GM12878 (cell line): ENCODE measurements around the gene OSBPL7. TPM values are rescaled to one million over a fixed set of nuclear protein-coding genes. Genes with fewer than 3 reads are reported as not detected.

ENCODE experiments used
- ATAC-seq: fragments of 200-7000 bp; cut with Tn5 transposase; 3 replicates; pipeline ENCODE4 v1.9.1; 2020; ENCODE audit warnings: mild to moderate bottlenecking, moderate library complexity
- BruUV-seq: library from RNA; stranded (reverse); fragments of 400-500 nt; replicated peaks from 2 replicates; lab custom pipeline; 2021; lab: Mats Ljungman, UMichigan
- CTCF ChIA-PET: fragments of 300-600 bp; sonication (Branson Sonifier 250); formaldehyde crosslinking; extraction: SDS; loops from one replicate; lab custom pipeline; 2021; ENCODE audit warnings: inconsistent platforms; lab: Yijun Ruan, JAX
- POLR2A ChIA-PET: fragments of 350-600 bp; formaldehyde crosslinking; extraction: SDS; loops from one replicate; lab custom pipeline; 2021; ENCODE audit warnings: inconsistent platforms; lab: Charles Lee
- RAD21 ChIA-PET: fragments of 300-600 bp; sonication (Branson Sonifier 250); formaldehyde crosslinking; loops from one replicate; lab custom pipeline; 2023; ENCODE audit warnings: antibody characterized with exemption; ENCODE audit not compliant: unreplicated experiment; lab: Charles Lee
- SMC1A ChIA-PET: fragments of 300-600 bp; sonication (Branson Sonifier 250); formaldehyde crosslinking; loops from one replicate; lab custom pipeline; 2023; ENCODE audit not compliant: unreplicated experiment, uncharacterized antibody; lab: Charles Lee
- DNase-seq: peaks from one replicate; pipeline ENCODE4 v3.0.0-alpha.2; 2011; ENCODE audit warnings: low read depth, low spot score
- FAIRE-seq: peaks from 3 replicates; lab custom pipeline; 2011; peaks lifted over from hg19 to GRCh38; lab: Jason Lieb, UNC
- H2AFZ ChIP-seq: 2 replicates; pipeline ENCODE4 v1.6.0; 2011; ENCODE audit warnings: low read depth, low read length, control low read depth; ENCODE audit not compliant: control insufficient read depth
- H3K27ac ChIP-seq: 2 replicates; pipeline ENCODE4 v1.5.1; 2011; ENCODE audit warnings: control low read depth; ENCODE audit not compliant: control insufficient read depth, insufficient read depth
- H3K27me3 ChIP-seq, 2 experiments: replicated peaks in 1 of 2; 2 replicates each; pipeline versions ENCODE4 v1.6.0 to v1.6.1; 2011; ENCODE audit warnings: low read length in 1 of 2; ENCODE audit not compliant: control insufficient read depth in 2 of 2, insufficient read depth in 2 of 2
- H3K36me3 ChIP-seq, 2 experiments: 2 replicates each; pipeline ENCODE4 v1.5.1; 2011; ENCODE audit warnings: low read length in 1 of 2; ENCODE audit not compliant: control insufficient read depth in 2 of 2, insufficient read depth in 2 of 2
- H3K4me1 ChIP-seq: 2 replicates; pipeline ENCODE4 v1.6.1; 2011; ENCODE audit warnings: mild to moderate bottlenecking, low read length, moderate library complexity, mixed read lengths; ENCODE audit not compliant: control insufficient read depth, insufficient read depth
- H3K4me2 ChIP-seq: 2 replicates; pipeline ENCODE4 v1.6.0; 2011; ENCODE audit warnings: control low read depth; ENCODE audit not compliant: control insufficient read depth, insufficient read depth
- H3K4me3 ChIP-seq: fragments of 200-600 bp; sonication (generic); 2 replicates; pipeline ENCODE4 v1.5.1; 2016
- H3K79me2 ChIP-seq: 2 replicates; pipeline ENCODE4 v1.6.0; 2011; ENCODE audit warnings: low read length; ENCODE audit not compliant: control insufficient read depth, insufficient read depth
- H3K9ac ChIP-seq: 2 replicates; pipeline ENCODE4 v1.8.0; 2011; ENCODE audit warnings: low read length, control low read depth, mixed read lengths; ENCODE audit not compliant: control insufficient read depth, insufficient read depth
- H3K9me3 ChIP-seq: replicated peaks from 3 replicates; pipeline ENCODE4 v1.5.1; 2011; ENCODE audit warnings: mild to moderate bottlenecking, low read length; ENCODE audit not compliant: control insufficient read depth, insufficient read depth
- H4K20me1 ChIP-seq: 2 replicates; pipeline ENCODE4 v1.6.0; 2011; ENCODE audit not compliant: control insufficient read depth, insufficient read depth
- IKZF2 ChIP-seq, 2 experiments: fragments of 450-650 bp; IDR thresholded peaks; 2 replicates each; pipeline ENCODE4 v1.6.1; 2017; ENCODE audit warnings: mild to moderate bottlenecking in 2 of 2, moderate library complexity in 2 of 2
- MLLT1 ChIP-seq: fragments of 450-650 bp; IDR thresholded peaks from 2 replicates; pipeline ENCODE4 v1.6.1; 2016; ENCODE audit warnings: mild to moderate bottlenecking
- RUNX3 ChIP-seq: IDR thresholded peaks from 2 replicates; pipeline ENCODE4 v1.6.1; 2012; ENCODE audit warnings: low read length, inconsistent platforms
- ZZZ3 ChIP-seq: IDR thresholded peaks from 2 replicates; pipeline ENCODE4 v1.6.1; 2011; ENCODE audit warnings: low read depth; ENCODE audit not compliant: control insufficient read depth, insufficient read length
- WGBS: methylation state at CpG from one replicate; pipeline ENCODE4 v1.1.6; 2016; ENCODE audit warnings: low lambda C conversion rate; ENCODE audit not compliant: insufficient replicate concordance, insufficient coverage; ENCODE audit errors: missing lambda C conversion rate; 5-methylcytosine and 5-hydroxymethylcytosine counted together
- in situ Hi-C: fragments of 300-500 bp; cut with MboI; formaldehyde crosslinking; loops from 9 replicates; pipeline ENCODE4 v1.14.3; 2018; ENCODE audit warnings: mixed read lengths
- intact Hi-C: fragments of 100-400 bp; cut with micrococcal nuclease; formaldehyde crosslinking; loops from one replicate; pipeline ENCODE4 v1.14.2; 2022; ENCODE audit not compliant: unreplicated experiment
- polyA plus RNA-seq, 11 experiments: library from polyadenylated mRNA; depleted of rRNA in 4 of 11; unstranded in 6 of 11; stranded (reverse) in 5 of 11; fragments of >200 nt; fragmentation: Nextera tagmentation in 4 of 11; fragmentation: Illumina TruSeq in 1 of 11; extraction: Ambion mirVana in 4 of 11; extraction: Trizol in 1 of 11; gene quantifications; 1 replicate in 1 of 11; 2 replicates in 10 of 11; pipeline versions ENCODE4 v1.2.1 to v1.2.3, GENCODE V29; 2011 to 2016; ENCODE audit warnings: inconsistent platforms in 2 of 11, missing spikeins in 2 of 11, low read depth in 1 of 11
- total RNA-seq, 4 experiments: library from RNA; depleted of rRNA in 3 of 4; stranded (reverse); fragments of >200 nt in 3 of 4; fragmentation: Illumina TruSeq in 1 of 4; extraction: Trizol in 1 of 4; gene quantifications; 2 replicates each; pipeline versions ENCODE4 v1.2.1 to v1.2.3, GENCODE V29; 2013 to 2021

Gene OSBPL7
- total and polyA plus RNA-seq, 10 of the 15 experiments (the other 5 are each of a cell fraction or from before 2014, with no cell fraction given): 0.50 to 16.1 (median 6.7) TPM

GRCh38 chr17:47841488-47842291 lies 20.1 kb upstream of the OSBPL7 start:
- H3K36me3 ChIP-seq: no peaks in the 10 kb centered on the region
- H3K27me3 ChIP-seq: peaks cover 0 to 2% of the 10 kb centered on the region in 2 experiments; a peak in 2 of 4 replicates
- H3K9ac ChIP-seq: peak overlapping the region; percentile 74
- no peak overlapping the region for H3K4me3 ChIP-seq
- RAD21 ChIA-PET: interaction anchor here (0.9 to 7.7 kb wide), 17 partner anchors 9 to 192 kb away, joined by 3 to 206 read pairs (median 5); partner anchors contain the start of genes CDK5RAP3, KPNB1, OSBPL7 and PNPO
- H3K79me2 ChIP-seq: no peaks in the 10 kb centered on the region
- peaks cover 22% of the 10 kb centered on the region for H3K4me1 ChIP-seq
- TF ChIP-seq ZZZ3 (no peak), RUNX3 (peak; percentile 38), IKZF2 (IDR thresholded peaks at IDR 0.05) (peak in 1 of 2 experiments; percentile 36; a peak in 1 of 4 replicates), MLLT1 (peak; percentile 73)
- peak overlapping the region; percentile 72 for H3K4me2 ChIP-seq
- DNase-seq (no peak), FAIRE-seq (peak; percentile 91), ATAC-seq (peak; percentile 1; the same call in 1 of the 3 replicates)
- SMC1A ChIA-PET: interaction anchor here (0.8 to 13.1 kb wide), 14 partner anchors 8 to 179 kb away, joined by 3 to 231 read pairs (median 6); partner anchors contain the start of genes CDK5RAP3, PNPO and SP2
- 54% methylated on average over 16 of the region's 16 CpGs for WGBS
- POLR2A ChIA-PET: interaction anchor here (0.9 to 1.9 kb wide), 8 partner anchors 10 to 129 kb away, joined by 3 to 12 read pairs (median 4); partner anchors contain the start of genes CDK5RAP3, LRRC46, MRPL10 and OSBPL7
- in situ Hi-C loops: loop anchor here (5.0 to 10.0 kb wide), 3 partner anchors 51 to 783 kb away; partner anchors contain the start of gene HOXB9
- H4K20me1 ChIP-seq: no peaks in the 10 kb centered on the region
- intact Hi-C loops: loop anchor here (1.0 to 2.0 kb wide), 4 partner anchors 49 to 177 kb away; partner anchors contain the start of gene PNPO
- peak overlapping the region; percentile 91 for H2AFZ ChIP-seq
- H3K9me3 ChIP-seq: no peaks in the 10 kb centered on the region
- BruUV-seq: no TSS peak
- CTCF ChIA-PET: interaction anchor here (0.5 to 12.4 kb wide), 33 partner anchors 10 to 205 kb away, joined by 3 to 502 read pairs (median 4); partner anchors contain the start of genes CDK5RAP3, LRRC46, MRPL10 and OSBPL7
- H3K27ac ChIP-seq: no peak overlapping the region
